HepG2 (cell line): ENCODE results near the gene SCFD1. TPM values are rescaled to one million over a fixed set of nuclear protein-coding genes. Genes with fewer than 3 reads are reported as not detected.
A peak's percentile ranks its signal among the peaks of the same experiment; 100 is the strongest.

Experiments
- AGO2 ChIP-seq: fragments of 200-400 bp; formaldehyde crosslinking; optimal IDR thresholded peaks from 2 replicates; pipeline ENCODE3; 2017; ENCODE audit warnings: mild to moderate bottlenecking, low read depth, low read length, moderate library complexity
- CEBPB ChIP-seq: IDR thresholded peaks from 2 replicates; pipeline ENCODE4 v1.6.1; 2011; ENCODE audit warnings: low read depth, low read length, improper control_type of control experiment, borderline replicate concordance
- HNF4G ChIP-seq, 2 experiments: sonication (generic) in 1 of 2; formaldehyde crosslinking in 1 of 2; IDR thresholded peaks; 2 replicates each; pipeline versions ENCODE4 v1.4.0 to v1.6.1; 2011 to 2020; ENCODE audit warnings: borderline replicate concordance in 2 of 2, low read depth in 2 of 2, mild to moderate bottlenecking in 2 of 2, low read length in 1 of 2, missing genetic modification reagents in 1 of 2, moderate library complexity in 1 of 2
- HNRNPH1 ChIP-seq: fragments of 200-400 bp; formaldehyde crosslinking; optimal IDR thresholded peaks from 2 replicates; pipeline ENCODE3; 2017; ENCODE audit warnings: mild to moderate bottlenecking, low read depth, low read length
- HOXA9 ChIP-seq: sonication (generic); formaldehyde crosslinking; IDR thresholded peaks from 2 replicates; pipeline ENCODE4 v1.8.1; 2022; ENCODE audit warnings: missing genetic modification reagents, mild to moderate bottlenecking, moderate library complexity, borderline replicate concordance
- KLF11 ChIP-seq: IDR thresholded peaks from 2 replicates; pipeline ENCODE4 v1.6.1; 2016; ENCODE audit warnings: missing compliant biosample characterization
- MYNN ChIP-seq: sonication (generic); formaldehyde crosslinking; IDR thresholded peaks from 2 replicates; pipeline ENCODE4 v1.4.0; 2020; ENCODE audit warnings: mild to moderate bottlenecking, low read depth, missing genetic modification reagents
- TERF1 ChIP-seq: sonication (generic); formaldehyde crosslinking; IDR thresholded peaks from 2 replicates; pipeline ENCODE4 v1.8.0; 2022; ENCODE audit warnings: mild to moderate bottlenecking, missing genetic modification reagents, moderate library complexity
- TMF1 ChIP-seq: sonication (generic); formaldehyde crosslinking; IDR thresholded peaks from 2 replicates; pipeline ENCODE4 v1.8.1; 2022; ENCODE audit warnings: low read depth, missing genetic modification reagents
- ZBTB34 ChIP-seq: sonication (generic); formaldehyde crosslinking; IDR thresholded peaks from 2 replicates; pipeline ENCODE4 v1.8.0; 2022; ENCODE audit warnings: mild to moderate bottlenecking, missing genetic modification reagents
- ZNF143 ChIP-seq: sonication (generic); formaldehyde crosslinking; IDR thresholded peaks from 2 replicates; pipeline ENCODE4 v1.4.0; 2020; ENCODE audit warnings: missing genetic modification reagents
- ZNF234 ChIP-seq: sonication (generic); formaldehyde crosslinking; conservative IDR thresholded peaks from 2 replicates; pipeline ENCODE4 v1.5.1; 2020; ENCODE audit warnings: mild to moderate bottlenecking, missing genetic modification reagents
- ZNF292 ChIP-seq: sonication (generic); formaldehyde crosslinking; IDR thresholded peaks from 2 replicates; pipeline ENCODE4 v1.8.1; 2022; ENCODE audit warnings: mild to moderate bottlenecking, low read depth, missing genetic modification reagents, borderline replicate concordance
- ZNF383 ChIP-seq: sonication (generic); formaldehyde crosslinking; IDR thresholded peaks from 2 replicates; pipeline ENCODE4 v1.4.0; 2020; ENCODE audit warnings: missing genetic modification reagents, mild to moderate bottlenecking, borderline replicate concordance
- ZNF496 ChIP-seq: sonication (generic); formaldehyde crosslinking; IDR thresholded peaks from 2 replicates; pipeline ENCODE4 v1.8.1; 2023; ENCODE audit warnings: mild to moderate bottlenecking, moderate library complexity, missing genetic modification reagents; ENCODE audit not compliant: insufficient replicate concordance
- ZNF501 ChIP-seq: sonication (generic); formaldehyde crosslinking; IDR thresholded peaks from 2 replicates; pipeline ENCODE4 v1.5.1; 2020; ENCODE audit warnings: mild to moderate bottlenecking, moderate library complexity, missing genetic modification reagents
- ZNF597 ChIP-seq: sonication (generic); formaldehyde crosslinking; IDR thresholded peaks from 2 replicates; pipeline ENCODE4 v1.5.0; 2020; ENCODE audit warnings: missing genetic modification reagents
- ZNF619 ChIP-seq: sonication (generic); formaldehyde crosslinking; IDR thresholded peaks from 2 replicates; pipeline ENCODE4 v1.4.0; 2020; ENCODE audit warnings: mild to moderate bottlenecking, missing genetic modification reagents
- ZNF788 ChIP-seq: sonication (generic); formaldehyde crosslinking; IDR thresholded peaks from 2 replicates; pipeline ENCODE4 v1.5.0; 2020; ENCODE audit warnings: mild to moderate bottlenecking, missing genetic modification reagents, borderline replicate concordance
- ZNF790 ChIP-seq: sonication (generic); formaldehyde crosslinking; IDR thresholded peaks from 2 replicates; pipeline ENCODE4 v1.8.0; 2022; ENCODE audit warnings: missing genetic modification reagents, mild to moderate bottlenecking, borderline replicate concordance
- ZNF883 ChIP-seq: sonication (generic); formaldehyde crosslinking; IDR thresholded peaks from 2 replicates; pipeline ENCODE4 v1.5.1; 2020; ENCODE audit warnings: mild to moderate bottlenecking, missing genetic modification reagents; ENCODE audit errors: not compliant biosample characterization
- polyA plus RNA-seq, 8 experiments: library from polyadenylated mRNA; depleted of rRNA in 3 of 8; stranded (reverse) in 7 of 8; unstranded in 1 of 8; fragments of >200 nt; fragmentation: Illumina TruSeq in 4 of 8; extraction: Trizol in 4 of 8; gene quantifications; 2 replicates each; pipeline versions ENCODE4 v1.2.1 to v1.2.3, GENCODE V29; 2011 to 2016; ENCODE audit warnings: low read depth in 4 of 8, missing spikeins in 1 of 8, mixed read lengths in 1 of 8; ENCODE audit not compliant: insufficient read depth in 1 of 8
- total RNA-seq, 5 experiments: library from RNA; depleted of rRNA; stranded (reverse); fragments of >200 nt; fragmentation: Illumina TruSeq; extraction: Trizol; gene quantifications; 2 replicates each; pipeline ENCODE4 v1.2.3, GENCODE V29; 2016; ENCODE audit warnings: low read depth in 1 of 5
- TF ChIP-seq, protein P1 (sequence below): sonication (generic); formaldehyde crosslinking; IDR thresholded peaks from 2 replicates; pipeline ENCODE4 v1.5.0; 2020; ENCODE audit warnings: missing genetic modification reagents

Gene SCFD1
- total and polyA plus RNA-seq, 2 of the 13 experiments (the other 11 are each of a cell fraction or from before 2014, with no cell fraction given): 235 to 256 TPM

DNA sequence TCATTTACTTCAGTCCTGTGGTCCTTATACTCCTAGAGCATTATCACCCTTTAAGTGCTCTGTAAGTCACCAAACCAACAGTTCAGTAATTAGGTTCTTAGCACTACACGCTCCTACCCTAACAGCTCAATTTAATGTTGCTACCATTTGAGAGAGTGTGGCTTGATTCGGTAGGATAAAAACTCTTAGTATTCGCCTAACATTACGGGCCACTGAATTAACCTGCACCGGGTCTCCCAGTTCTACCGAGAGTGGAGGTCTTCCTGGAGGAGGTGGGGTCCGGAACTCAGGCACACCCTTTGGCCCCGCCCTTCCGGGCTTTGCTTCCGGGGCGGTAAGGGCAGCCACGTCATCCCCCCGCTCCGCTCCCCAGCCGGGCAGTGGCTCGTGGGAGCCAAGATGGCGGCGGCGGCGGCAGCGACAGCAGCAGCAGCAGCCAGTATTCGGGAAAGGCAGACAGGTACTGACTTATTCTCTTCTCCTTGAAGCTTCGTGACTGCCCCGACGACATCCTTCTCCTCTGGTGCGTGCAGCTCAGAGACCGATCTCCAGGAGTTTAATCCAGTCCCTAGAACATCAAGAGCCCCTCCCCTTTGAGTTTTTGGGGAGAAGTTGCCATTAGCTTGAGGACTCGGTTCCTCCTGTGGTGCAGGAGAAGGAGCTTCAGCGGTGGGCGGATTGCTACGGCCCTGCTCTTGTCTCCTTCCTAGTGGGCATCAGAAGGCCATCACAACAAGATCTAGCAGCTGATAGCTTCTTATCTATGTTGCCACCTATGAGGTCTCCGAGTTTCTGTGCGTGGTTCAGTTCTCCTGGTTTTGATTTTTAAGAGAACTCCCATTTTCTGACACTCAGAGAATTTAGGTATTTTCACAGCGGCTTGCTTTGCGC lies at the start of gene SCFD1 (continued):
- TF ChIP-seq, protein P1, sequence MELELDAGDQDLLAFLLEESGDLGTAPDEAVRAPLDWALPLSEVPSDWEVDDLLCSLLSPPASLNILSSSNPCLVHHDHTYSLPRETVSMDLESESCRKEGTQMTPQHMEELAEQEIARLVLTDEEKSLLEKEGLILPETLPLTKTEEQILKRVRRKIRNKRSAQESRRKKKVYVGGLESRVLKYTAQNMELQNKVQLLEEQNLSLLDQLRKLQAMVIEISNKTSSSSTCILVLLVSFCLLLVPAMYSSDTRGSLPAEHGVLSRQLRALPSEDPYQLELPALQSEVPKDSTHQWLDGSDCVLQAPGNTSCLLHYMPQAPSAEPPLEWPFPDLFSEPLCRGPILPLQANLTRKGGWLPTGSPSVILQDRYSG: peak; percentile 94
- TF ChIP-seq ZNF383 (CRISPR knock-in tag) (no peak; the same call in 1 of the 2 replicates), ZNF788 (CRISPR knock-in tag) (peak; percentile 100), ZNF883 (peak; percentile 99), TMF1 (CRISPR knock-in tag) (peak; percentile 88), ZBTB34 (CRISPR knock-in tag) (peak; percentile 89; the same call in 1 of the 2 replicates), CEBPB (no peak), ZNF790 (peak; percentile 98), ZNF143 (CRISPR knock-in tag) (peak; percentile 84), ZNF496 (CRISPR knock-in tag) (no peak), TERF1 (CRISPR knock-in tag) (no peak), ZNF619 (peak; percentile 100), ZNF292 (peak; percentile 99), ZNF234 (CRISPR knock-in tag) (peak; percentile 93; the same call in 1 of the 2 replicates), HOXA9 (peak; percentile 82; the same call in 1 of the 2 replicates), AGO2 (peak; percentile 99), HNRNPH1 (peak; percentile 88), HNF4G (IDR thresholded peaks at IDR 0.05; ENCODE audit: borderline replicate concordance, low read depth, low read length) (peak; percentile 35; the same call in 1 of the 2 replicates), HNF4G (CRISPR knock-in tag; IDR thresholded peaks at IDR 0.05; ENCODE audit: borderline replicate concordance, low read depth) (peak; percentile 55), ZNF597 (CRISPR knock-in tag) (no peak), KLF11 (CRISPR knock-in tag) (0 out of 2 replicates have a peak, but pooled peaks have one; percentile 96), MYNN (CRISPR knock-in tag) (peak; percentile 98), ZNF501 (CRISPR knock-in tag) (peak; percentile 100)
